ENCODE measurements around the gene LSM14B. TPM values are rescaled to one million over a fixed set of nuclear protein-coding genes. Genes with fewer than 3 reads are reported as not detected.
"Not testable (repeated sequence)": the region's sequence is repeated elsewhere in the genome, so short reads cannot be mapped to it uniquely, and the experiment has no call there.

Gene LSM14B
- 10 to 100 TPM; 35.2 to 41.3 (median 40.9) TPM for total RNA-seq

DNA sequence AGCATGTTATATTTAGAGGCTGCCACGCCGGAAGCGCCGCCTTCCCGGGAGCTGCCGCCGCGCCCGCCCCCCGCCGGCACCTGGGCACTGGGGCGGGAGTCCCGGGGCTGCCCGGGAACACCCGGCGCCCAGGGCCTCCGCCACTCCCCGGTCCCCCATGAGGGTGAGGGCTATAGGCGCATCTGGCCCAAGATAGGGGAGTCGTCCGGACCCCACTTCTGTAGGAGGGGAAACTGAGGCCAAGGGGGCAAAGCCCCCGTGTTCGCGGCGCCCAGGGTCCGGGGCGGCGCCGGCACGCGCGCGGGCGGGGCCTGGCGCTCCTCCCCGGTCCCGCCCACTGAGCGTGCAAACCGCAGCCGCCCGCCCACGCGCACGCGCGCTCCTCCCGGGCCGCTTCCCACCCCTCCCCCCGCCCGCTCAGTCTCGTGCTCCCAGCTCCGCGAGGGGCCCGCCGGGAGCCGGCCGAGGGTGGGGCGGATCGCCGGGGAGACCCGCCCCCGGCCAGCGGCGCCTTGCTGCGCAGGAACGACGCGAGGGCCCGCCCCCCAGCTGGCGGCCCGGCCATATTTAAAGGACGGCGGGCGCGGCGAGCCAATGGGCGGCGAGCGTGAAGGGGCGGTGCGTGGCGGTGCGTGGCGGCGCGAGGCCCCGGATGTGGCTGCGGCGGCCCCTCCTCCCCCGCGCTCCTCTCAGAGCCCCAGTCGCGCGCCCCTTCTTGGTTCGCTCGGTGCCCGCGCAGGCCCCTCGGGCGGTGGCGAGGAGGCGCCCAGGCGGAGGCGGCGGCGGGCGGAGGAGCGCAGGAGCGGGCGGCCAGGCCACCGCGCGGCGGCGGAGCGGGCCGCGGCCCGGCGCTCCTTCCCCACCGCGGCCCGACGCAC, at the start of gene LSM14B:
TSS of gene LSM14B (plus strand) at position 700 of the 878 bp plus-strand sequence. CDS start 192 bp downstream, outside the sequence.
- Mint-ChIP-seq H3K4me3 (peak within 1 kb of the TSS; percentile 87), H3K27me3 (ENCODE audit: low read depth) (no peaks in the 10 kb centered on the region), H3K4me1 (ENCODE audit: low read depth) (peaks cover 46% of the 10 kb centered on the region), H3K36me3 (ENCODE audit: insufficient read depth) (peaks cover 16% of the 10 kb centered on the region), H3K9me3 (no peaks in the 10 kb centered on the region)
- peak; percentile 85 to 87 for ATAC-seq
- DNase-seq, result peak; percentile 97

DNA sequence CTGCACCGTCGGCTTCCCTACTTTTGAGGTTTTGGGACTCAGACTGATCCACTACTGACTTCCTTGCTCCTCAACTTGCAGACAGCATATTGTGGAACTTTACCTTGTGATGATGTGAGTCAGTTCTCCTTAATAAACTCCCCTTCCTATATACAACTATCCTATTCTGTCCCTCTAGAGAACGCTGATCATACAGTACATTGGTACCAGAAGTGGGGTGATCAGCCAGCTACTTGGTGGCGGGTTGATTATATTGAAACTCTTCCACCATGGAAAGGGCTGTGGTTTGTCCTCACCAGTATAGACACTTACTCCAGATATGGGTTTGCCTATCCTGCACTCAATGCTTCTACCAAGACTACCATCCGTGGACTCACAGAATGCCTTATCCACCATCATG, 49.0 kb upstream of the LSM14B start:
- H3K9me3 Mint-ChIP-seq, result peaks cover 26% of the 10 kb centered on the region
- no peak for ATAC-seq
- DNase-seq, result no peak
- no peak overlapping the region for H3K4me3 Mint-ChIP-seq
- no peaks in the 10 kb centered on the region for H3K36me3 Mint-ChIP-seq (ENCODE audit: insufficient read depth)
- H3K27me3 Mint-ChIP-seq (ENCODE audit: low read depth), result no peaks in the 10 kb centered on the region
- no peaks in the 10 kb centered on the region for H3K4me1 Mint-ChIP-seq (ENCODE audit: low read depth)

DNA sequence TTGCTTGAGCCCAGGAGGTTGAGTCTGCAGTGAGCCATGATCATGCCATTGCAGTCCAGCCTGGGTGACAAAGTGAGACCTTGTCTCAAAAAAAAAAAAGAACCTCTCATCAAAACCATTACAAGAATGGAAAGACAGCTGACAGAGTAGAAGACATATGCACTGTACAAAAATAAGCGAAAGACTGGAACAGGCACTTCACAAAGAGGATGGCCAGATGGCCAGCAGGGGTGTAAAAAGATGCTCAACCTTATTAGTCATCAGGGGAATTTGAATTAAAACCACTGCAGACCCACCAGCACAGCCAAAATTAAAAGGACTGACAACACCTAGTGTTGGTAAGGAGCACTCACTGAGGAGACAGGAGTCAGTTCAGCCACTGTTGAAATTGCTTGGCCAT, 43.1 kb upstream of the LSM14B start:
- no peak for ATAC-seq
- Mint-ChIP-seq H3K36me3 (ENCODE audit: insufficient read depth) (no peaks in the 10 kb centered on the region), H3K4me3 (no peak overlapping the region), H3K4me1 (ENCODE audit: low read depth) (no peaks in the 10 kb centered on the region), H3K27me3 (ENCODE audit: low read depth) (no peaks in the 10 kb centered on the region), H3K9me3 (peaks cover 22% of the 10 kb centered on the region)
- no peak for DNase-seq

DNA sequence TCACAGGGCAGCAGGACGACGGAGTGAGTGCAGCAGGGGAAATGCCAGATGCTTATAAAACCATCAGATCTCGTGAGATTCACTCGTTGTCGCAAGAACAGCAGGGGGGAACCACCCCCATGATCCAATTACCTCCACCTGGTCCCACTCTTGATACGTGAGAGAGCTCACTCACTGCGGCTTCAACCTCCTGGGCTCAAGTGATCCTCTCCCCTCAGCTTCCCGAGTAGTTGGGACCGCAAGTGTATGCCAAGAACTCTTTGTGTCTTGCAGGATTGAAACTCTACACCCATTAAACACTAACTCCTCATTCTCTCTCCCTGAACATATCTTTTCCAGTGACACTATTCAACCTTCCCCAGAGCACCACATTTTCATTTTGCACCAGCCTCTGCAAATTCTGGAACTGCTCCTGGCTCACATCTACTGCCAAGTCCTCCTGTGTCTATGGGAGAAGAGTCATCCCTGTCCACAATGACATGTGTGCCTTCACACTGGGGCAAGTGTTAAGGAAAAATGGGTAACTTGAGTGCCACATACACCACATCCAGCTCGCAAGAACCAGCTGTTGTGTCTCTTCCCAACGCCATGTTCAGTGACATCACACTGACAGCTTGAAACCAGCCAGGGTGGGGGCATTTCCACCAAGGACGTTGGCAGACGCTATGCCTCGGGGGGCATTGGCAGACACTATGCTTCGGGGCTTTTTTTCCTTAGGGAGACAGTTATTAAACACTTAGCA, 41.9 kb upstream of the LSM14B start:
- H3K9me3 Mint-ChIP-seq, result peaks cover 14% of the 10 kb centered on the region
- DNase-seq, result no peak
- peaks cover 2% of the 10 kb centered on the region for H3K27me3 Mint-ChIP-seq (ENCODE audit: low read depth)
- H3K4me3 Mint-ChIP-seq, result no peak overlapping the region
- H3K36me3 Mint-ChIP-seq (ENCODE audit: insufficient read depth), result no peaks in the 10 kb centered on the region
- no peaks in the 10 kb centered on the region for H3K4me1 Mint-ChIP-seq (ENCODE audit: low read depth)
- no peak for ATAC-seq

DNA sequence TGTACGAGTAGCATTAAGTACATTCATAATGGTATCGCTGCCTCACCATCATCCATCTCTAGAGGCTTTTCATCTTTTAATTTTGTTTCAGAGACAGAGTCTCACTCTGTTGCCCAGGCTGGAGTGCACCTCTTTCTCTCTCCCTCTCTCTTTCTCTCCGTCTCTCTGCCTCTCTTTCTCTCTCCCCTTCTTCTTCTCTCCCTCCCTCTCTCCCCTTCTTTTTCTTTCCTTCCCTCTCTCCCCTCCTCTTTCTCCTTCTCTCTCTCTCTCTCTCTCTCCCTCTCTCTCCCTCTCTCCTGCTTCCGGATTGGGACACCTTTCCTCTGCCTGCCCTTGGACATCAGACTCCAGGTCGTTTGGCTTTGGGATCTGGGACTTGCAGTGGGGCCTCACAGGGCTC, 39.0 kb upstream of the LSM14B start:
- no peaks in the 10 kb centered on the region for H3K36me3 Mint-ChIP-seq (ENCODE audit: insufficient read depth)
- ATAC-seq, result no peak
- peaks cover 2% of the 10 kb centered on the region for H3K27me3 Mint-ChIP-seq (ENCODE audit: low read depth)
- H3K9me3 Mint-ChIP-seq, result peaks cover 10% of the 10 kb centered on the region
- H3K4me3 Mint-ChIP-seq, result no peak overlapping the region
- DNase-seq, result no peak
- H3K4me1 Mint-ChIP-seq (ENCODE audit: low read depth), result no peaks in the 10 kb centered on the region

DNA sequence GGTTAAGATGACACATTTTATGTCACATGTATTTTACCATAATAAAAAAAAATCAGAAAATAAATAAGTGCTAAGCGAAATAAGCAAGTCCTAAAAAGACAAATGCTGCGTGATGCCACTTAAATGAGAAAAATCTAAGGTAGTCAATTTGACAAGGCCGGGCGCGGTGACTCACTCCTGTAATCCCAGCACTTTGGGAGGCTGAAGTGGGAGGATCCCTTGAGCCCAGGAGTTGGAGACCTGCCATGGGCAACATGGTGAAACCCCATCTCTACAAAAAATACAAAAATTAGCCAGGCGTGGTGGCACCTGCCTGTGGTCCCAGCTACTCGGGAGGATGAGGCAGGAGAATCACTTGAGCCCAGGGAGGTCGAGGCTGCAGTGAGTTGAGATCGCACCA, 38.1 kb upstream of the LSM14B start:
- H3K27me3 Mint-ChIP-seq (ENCODE audit: low read depth); H3K4me1 Mint-ChIP-seq (ENCODE audit: low read depth); ATAC-seq; H3K9me3 Mint-ChIP-seq; H3K36me3 Mint-ChIP-seq (ENCODE audit: insufficient read depth); DNase-seq; H3K4me3 Mint-ChIP-seq: not testable (repeated sequence)

DNA sequence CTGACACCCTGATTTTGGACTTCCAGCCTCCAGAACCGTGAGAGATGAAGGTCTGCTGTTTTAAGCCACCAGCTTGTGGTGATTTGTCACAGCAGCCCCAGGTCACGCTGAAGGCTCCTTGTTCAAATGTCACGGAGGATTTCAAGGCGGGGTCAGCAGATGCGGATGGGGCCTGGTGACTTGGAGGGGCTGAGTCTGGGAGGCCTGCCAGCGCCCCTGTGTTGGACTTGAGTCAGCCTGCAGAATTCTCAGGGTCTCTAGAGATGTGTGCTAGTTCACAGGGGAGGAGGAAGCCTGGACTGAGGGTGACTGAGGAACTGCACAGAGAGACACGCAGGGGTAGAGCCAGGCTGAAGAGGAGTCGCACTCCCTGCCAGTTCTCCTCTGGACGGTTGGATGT, 37.1 kb upstream of the LSM14B start:
- H3K36me3 Mint-ChIP-seq (ENCODE audit: insufficient read depth), result no peaks in the 10 kb centered on the region
- H3K4me1 Mint-ChIP-seq (ENCODE audit: low read depth), result no peaks in the 10 kb centered on the region
- peaks cover 2% of the 10 kb centered on the region for H3K27me3 Mint-ChIP-seq (ENCODE audit: low read depth)
- ATAC-seq (no peak), DNase-seq (no peak)
- H3K9me3 Mint-ChIP-seq, result peaks cover 4% of the 10 kb centered on the region
- no peak overlapping the region for H3K4me3 Mint-ChIP-seq

DNA sequence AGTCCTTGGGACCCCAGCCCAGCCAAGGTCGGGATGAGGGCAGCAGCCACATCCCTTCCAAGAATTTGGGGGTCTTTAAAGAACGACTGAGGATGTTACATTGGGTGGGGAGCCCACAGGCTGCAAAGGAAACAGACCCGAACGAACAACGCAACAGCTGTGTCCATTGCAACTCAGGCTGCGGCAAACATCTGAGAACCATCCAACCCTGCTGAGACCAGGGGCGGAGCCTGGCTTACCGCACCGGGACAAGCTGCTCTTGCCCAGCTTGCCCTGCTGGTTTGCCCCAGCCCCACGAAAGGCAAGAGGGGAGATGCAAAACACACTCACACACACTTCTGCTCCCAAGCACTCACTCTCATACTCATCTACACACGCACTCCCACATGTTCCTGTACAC, 35.0 kb upstream of the LSM14B start:
- Mint-ChIP-seq H3K27me3 (ENCODE audit: low read depth) (peaks cover 2% of the 10 kb centered on the region), H3K9me3 (no peaks in the 10 kb centered on the region), H3K4me3 (no peak overlapping the region), H3K36me3 (ENCODE audit: insufficient read depth) (no peaks in the 10 kb centered on the region), H3K4me1 (ENCODE audit: low read depth) (no peaks in the 10 kb centered on the region)
- DNase-seq (no peak), ATAC-seq (no peak)

DNA sequence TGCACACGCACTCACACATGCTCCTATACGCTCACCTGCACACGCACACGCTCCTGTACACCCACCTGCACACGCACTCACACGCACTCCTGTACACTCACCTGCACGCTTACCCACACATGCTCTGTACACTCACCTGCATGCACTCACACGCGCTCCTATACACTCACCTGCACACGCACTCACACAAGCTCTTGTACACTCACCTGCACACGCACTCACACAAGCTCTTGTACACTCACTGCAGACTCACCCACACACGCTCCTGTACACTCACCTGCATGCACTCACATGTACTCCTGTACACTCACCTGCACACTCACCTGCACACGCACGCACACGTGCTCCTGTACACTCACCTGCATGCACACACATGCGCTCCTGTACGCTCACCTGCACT, 34.6 kb upstream of the LSM14B start:
- Mint-ChIP-seq H3K27me3 (ENCODE audit: low read depth) (peaks cover 2% of the 10 kb centered on the region), H3K4me1 (ENCODE audit: low read depth) (no peaks in the 10 kb centered on the region), H3K4me3 (no peak overlapping the region), H3K9me3 (no peaks in the 10 kb centered on the region), H3K36me3 (ENCODE audit: insufficient read depth) (no peaks in the 10 kb centered on the region)
- ATAC-seq (no peak), DNase-seq (no peak)

DNA sequence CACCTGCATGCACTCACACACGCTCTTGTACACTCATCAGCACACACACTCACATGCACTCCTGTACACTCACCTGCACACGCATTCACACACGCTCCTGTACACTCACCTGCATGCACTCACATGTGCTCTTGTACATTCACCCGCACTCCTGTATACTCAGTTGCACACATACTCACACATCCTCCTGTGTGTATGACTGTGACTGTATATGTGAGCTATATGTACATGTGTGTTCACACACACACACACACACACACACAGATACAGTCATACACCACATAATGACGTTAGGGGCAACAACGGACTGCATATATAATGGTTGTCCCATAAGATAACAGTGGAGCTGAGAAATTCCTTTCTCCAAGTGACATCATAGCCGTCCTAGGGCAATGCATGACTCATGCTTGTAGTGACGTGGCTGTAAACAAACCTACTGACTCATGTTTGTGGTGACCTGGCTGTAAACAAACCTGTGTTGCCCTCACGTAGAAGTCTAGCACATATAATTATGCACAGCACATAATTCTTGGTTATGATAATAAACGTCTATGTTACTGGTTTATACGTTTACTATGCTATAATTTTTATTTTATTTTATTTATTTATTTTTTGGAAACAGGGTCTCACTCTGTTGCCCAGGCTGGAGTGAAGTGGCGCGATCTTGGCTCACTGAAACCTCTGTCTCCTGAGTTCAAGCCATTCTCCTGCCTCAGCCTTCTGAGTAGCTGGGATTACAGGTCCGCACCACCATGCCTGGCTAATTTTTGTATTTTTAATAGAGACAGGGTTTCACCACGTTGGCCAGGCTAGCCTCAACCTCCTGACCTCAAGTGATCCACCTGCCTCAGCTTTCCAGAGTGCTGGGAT, 33.8 kb upstream of the LSM14B start:
- no peak for DNase-seq
- peaks cover 2% of the 10 kb centered on the region for H3K27me3 Mint-ChIP-seq (ENCODE audit: low read depth)
- peak; percentile 37 to 50 for ATAC-seq

DNA sequence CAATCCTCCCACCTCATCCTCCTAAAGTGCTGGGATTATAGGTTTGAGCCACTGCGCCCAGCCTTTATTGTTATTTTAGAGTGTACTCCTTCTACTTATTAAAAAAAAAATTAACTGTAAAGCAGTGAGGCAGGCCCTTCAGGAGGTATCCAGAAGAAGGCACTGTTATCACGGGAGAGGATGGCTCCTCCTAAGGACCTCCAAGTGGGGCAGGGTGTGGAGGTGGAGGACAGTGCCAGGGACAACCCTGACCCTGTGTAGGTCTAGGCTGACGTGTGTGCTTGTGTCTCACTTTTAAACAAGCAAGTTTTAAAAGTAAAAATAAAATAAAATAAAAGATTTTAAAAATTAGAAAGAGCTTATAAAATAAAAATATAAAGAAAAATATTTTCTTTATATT, 32.9 kb upstream of the LSM14B start:
- DNase-seq (no peak), ATAC-seq (no peak)
- Mint-ChIP-seq H3K9me3 (no peaks in the 10 kb centered on the region), H3K4me3 (no peak overlapping the region), H3K36me3 (ENCODE audit: insufficient read depth) (no peaks in the 10 kb centered on the region), H3K27me3 (ENCODE audit: low read depth) (peaks cover 2% of the 10 kb centered on the region), H3K4me1 (ENCODE audit: low read depth) (no peaks in the 10 kb centered on the region)

More for the DNA sequence above, 33.8 kb upstream of the LSM14B start:
- H3K9me3 Mint-ChIP-seq, result no peaks in the 10 kb centered on the region
- H3K36me3 Mint-ChIP-seq (ENCODE audit: insufficient read depth), result no peaks in the 10 kb centered on the region
- H3K4me1 Mint-ChIP-seq (ENCODE audit: low read depth), result no peaks in the 10 kb centered on the region
- H3K4me3 Mint-ChIP-seq, result no peak overlapping the region

DNA sequence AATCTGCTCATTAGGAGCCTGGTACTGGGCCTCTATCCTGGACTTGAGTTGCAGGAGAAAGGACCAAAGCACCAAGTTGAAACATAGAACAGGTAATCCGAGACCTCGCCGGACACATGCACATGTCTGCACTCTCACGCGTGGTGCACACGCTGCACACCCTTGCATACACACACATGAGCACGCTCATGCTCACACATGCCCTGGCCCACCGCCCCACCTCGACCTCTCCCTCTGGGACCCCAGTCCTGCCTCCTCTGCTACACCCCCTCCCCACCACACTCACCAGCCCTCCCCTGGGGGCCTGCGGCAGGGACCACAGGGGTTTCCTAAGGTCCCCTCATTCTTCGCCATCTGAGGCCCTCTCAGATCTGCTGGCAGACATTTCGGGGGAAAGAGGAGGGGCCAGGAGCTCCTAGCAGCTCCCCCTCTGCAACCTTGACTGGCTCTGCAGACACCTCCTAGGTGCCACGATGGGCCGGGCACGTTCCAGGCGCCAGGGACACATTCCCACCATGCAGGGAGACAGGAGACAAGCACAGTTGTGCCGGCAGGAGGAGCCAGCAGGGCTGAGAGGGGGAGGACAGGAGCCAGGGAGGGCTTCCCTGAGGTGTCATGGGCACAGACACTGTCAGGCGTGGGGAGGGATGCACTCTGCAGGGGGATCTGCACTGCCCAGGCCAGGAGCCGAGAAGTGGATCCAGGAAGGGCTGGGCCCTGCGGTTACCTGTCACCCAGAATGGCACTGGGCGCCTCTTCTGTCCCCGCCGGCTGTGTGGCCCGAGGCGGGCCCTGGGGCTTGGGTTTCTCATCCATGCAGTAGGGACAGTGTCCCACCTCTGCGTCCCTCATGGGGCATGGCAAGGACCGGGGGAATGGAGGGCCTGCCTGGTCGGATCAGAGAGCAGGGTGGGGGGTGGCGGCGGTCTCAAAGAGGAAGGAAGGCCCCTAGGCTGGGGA, 25.6 kb upstream of the LSM14B start:
- Mint-ChIP-seq H3K4me3 (no peak overlapping the region), H3K4me1 (ENCODE audit: low read depth) (no peaks in the 10 kb centered on the region), H3K27me3 (ENCODE audit: low read depth) (peaks cover 1% of the 10 kb centered on the region), H3K36me3 (ENCODE audit: insufficient read depth) (no peaks in the 10 kb centered on the region), H3K9me3 (peaks cover 11% of the 10 kb centered on the region)
- no peak for ATAC-seq
- no peak for DNase-seq

DNA sequence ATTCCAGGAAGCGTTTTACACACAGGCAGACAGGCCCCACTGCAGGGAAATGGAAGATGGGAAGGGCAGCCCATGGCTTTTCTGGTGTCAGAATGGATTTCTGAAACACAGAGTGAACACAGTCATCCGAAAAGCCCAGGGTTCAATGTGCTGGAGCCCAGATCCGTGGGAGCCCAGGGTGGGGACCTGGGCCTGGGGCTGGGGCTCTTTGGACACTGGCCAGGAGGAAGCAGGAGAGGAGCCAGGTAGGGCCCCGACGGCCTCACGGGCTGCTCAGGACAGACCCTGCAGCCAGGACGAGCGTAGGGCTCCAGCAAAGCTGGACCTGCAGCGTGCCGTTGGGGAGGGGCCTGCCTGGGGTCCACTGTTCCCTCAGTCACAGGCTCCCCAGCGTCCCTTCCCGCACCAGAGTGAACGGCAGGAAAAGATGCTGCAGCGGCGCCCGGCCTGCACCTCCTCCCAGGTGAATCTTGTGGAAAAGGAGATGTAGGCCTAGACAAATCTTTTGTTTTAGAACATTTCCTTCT, 24.3 kb upstream of the LSM14B start:
- peaks cover 14% of the 10 kb centered on the region for H3K9me3 Mint-ChIP-seq
- ATAC-seq, result no peak
- H3K27me3 Mint-ChIP-seq (ENCODE audit: low read depth), result peaks cover 8% of the 10 kb centered on the region
- H3K4me1 Mint-ChIP-seq (ENCODE audit: low read depth), result no peaks in the 10 kb centered on the region
- no peak overlapping the region for H3K4me3 Mint-ChIP-seq
- no peak for DNase-seq
- no peaks in the 10 kb centered on the region for H3K36me3 Mint-ChIP-seq (ENCODE audit: insufficient read depth)

Measured in activated T-cell treated with anti-CD3 and anti-CD28 coated beads, Interleukin-2, amount 50 U/mL, for 4 hours (primary cell).